Stimulated activated CD4-positive, alpha-beta T cell treated with anti-CD3 and anti-CD28 coated beads, Interleukin-1b, Interleukin-23, amount 100 ng/mL, for 24 hours (primary cell): ENCODE measurements around the gene MNAT1.
"Not testable (repeated sequence)": the region's sequence is repeated elsewhere in the genome, so short reads cannot be mapped to it uniquely, and the experiment has no call there.

Source experiments
- DNase-seq, 4 experiments: peaks; one replicate each; pipeline ENCODE4 v3.0.0-alpha.2; 2020; ENCODE audit warnings: low read depth in 4 of 4, low spot score in 1 of 4

Gene MNAT1

GRCh38 chr14:60736494-60736893, 1.9 kb downstream of the MNAT1 start:
- DNase-seq: no peak

- no peak for DNase-seq
These were observed 4.4 kb downstream of the MNAT1 start for GRCh38 chr14:60738843-60739508.

- no peak for DNase-seq
These were observed 10.0 kb downstream of the MNAT1 start for GRCh38 chr14:60744566-60744965.

- peak in 3 of 4 experiments; percentile 0 to 17 (median 6) for DNase-seq
These were observed 18.9 kb downstream of the MNAT1 start for GRCh38 chr14:60753264-60754119.

- DNase-seq: no peak
These were observed 22.3 kb downstream of the MNAT1 start for GRCh38 chr14:60756847-60757246.

- no peak for DNase-seq
These were observed 23.0 kb downstream of the MNAT1 start for GRCh38 chr14:60757567-60758002.

- DNase-seq: no peak
These were observed 24.3 kb downstream of the MNAT1 start for GRCh38 chr14:60758885-60759284.

- no peak for DNase-seq
These were observed 25.6 kb downstream of the MNAT1 start for GRCh38 chr14:60760209-60760608.

- DNase-seq: no peak
These were observed 26.2 kb downstream of the MNAT1 start for GRCh38 chr14:60760644-60761364.

GRCh38 chr14:60768602-60769001, 34.0 kb downstream of the MNAT1 start:
- no peak for DNase-seq

GRCh38 chr14:60771117-60771516, 36.6 kb downstream of the MNAT1 start:
- DNase-seq: no peak

- DNase-seq: no peak
These were observed 39.0 kb downstream of the MNAT1 start for GRCh38 chr14:60773558-60773957.

GRCh38 chr14:60775296-60775695, 40.7 kb downstream of the MNAT1 start:
- no peak for DNase-seq

- DNase-seq: no peak
These were observed 43.5 kb downstream of the MNAT1 start for GRCh38 chr14:60777856-60778578.

- not testable (repeated sequence) for DNase-seq
These were observed 45.4 kb downstream of the MNAT1 start for GRCh38 chr14:60779745-60780514.

GRCh38 chr14:60780558-60780957, 46.0 kb downstream of the MNAT1 start:
- not testable (repeated sequence) for DNase-seq

GRCh38 chr14:60786905-60787304, 52.3 kb downstream of the MNAT1 start:
- no peak for DNase-seq

- no peak for DNase-seq
These were observed 55.1 kb downstream of the MNAT1 start for GRCh38 chr14:60789656-60790055.

- no peak for DNase-seq
These were observed 56.3 kb downstream of the MNAT1 start for GRCh38 chr14:60790850-60791249.

GRCh38 chr14:60796434-60796833, 61.9 kb downstream of the MNAT1 start:
- no peak for DNase-seq
